Umbilical cord (tissue), 2 donors: ENCODE measurements around the gene SLC35A2. TPM values are rescaled to one million over a fixed set of nuclear protein-coding genes. Genes with fewer than 3 reads are reported as not detected.
A peak's percentile ranks its signal among the peaks of the same experiment; 100 is the strongest.

Experiments
- DNase-seq: peaks from one replicate; pipeline ENCODE4 v3.0.0-alpha.2; 2015; ENCODE audit warnings: low spot score
- total RNA-seq: library from RNA; depleted of rRNA; stranded (reverse); fragments of >200 nt; gene quantifications from one replicate; pipeline ENCODE4 v1.2.3, GENCODE V29; 2014; ENCODE audit warnings: low replicate concordance; ENCODE audit not compliant: insufficient read depth

The SLC35A2 gene
- total RNA-seq, 1 donor from 2014 or later = 13.7 TPM

DNA sequence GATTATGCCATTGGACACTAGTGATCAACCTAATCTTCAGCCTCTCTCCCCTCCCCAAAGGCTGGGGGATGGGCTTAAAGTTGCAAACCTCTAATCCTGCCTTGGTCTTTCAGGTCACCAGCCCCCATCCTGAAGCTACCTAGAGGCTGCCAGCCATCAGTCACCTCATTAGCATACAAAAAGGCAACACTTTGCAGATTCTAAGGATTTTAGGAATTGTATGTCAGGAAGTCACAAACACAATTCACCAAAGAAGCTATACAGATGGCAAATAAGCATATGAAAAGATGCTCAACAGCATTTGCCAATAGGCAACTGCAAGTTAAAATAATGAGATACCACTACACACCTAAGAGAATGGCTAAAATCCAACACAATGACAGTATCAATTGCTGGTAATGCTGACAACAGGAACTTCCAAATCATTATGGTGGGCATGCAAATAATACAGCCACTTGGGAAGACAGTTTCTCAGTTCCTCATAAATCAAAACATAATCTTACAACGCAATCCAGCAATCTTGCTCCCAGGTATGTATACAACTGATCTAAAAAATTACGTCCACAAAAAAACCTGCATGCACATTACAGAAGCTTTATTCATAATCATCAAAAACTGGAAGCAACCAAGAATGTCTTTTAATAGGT is 16.4 kb upstream of the SLC35A2 start:
- no peak for DNase-seq

- DNase-seq = no peak
Observed at GRCh38 chrX:48927123-48927522, 15.7 kb upstream of the SLC35A2 start.

- no peak for DNase-seq
Observed at GRCh38 chrX:48924270-48924669, 12.8 kb upstream of the SLC35A2 start.

GRCh38 chrX:48923771-48924170 is 12.3 kb upstream of the SLC35A2 start:
- no peak for DNase-seq

DNA sequence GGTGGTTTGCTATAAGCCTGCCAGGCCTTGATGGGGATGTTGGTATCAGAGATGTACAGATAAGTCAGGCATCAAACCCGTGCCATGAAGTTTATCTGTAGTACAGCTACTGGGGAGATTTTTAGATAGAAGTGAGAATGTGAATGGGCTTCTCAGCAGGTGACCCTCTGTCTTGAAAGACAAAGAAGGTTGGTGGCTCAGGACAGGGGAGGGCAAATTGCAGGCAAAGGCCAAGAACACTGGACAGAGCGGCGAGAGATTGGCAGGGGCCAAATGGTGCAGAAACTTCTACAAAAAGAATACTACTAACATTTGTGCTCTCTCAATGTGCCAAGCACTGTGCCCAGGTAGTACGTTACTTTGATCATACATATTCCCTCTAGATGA is 9.3 kb upstream of the SLC35A2 start:
- DNase-seq = no peak

- no peak for DNase-seq
Observed at GRCh38 chrX:48919947-48920717, 8.7 kb upstream of the SLC35A2 start.

- DNase-seq = no peak
Observed at GRCh38 chrX:48919360-48919841, 8.0 kb upstream of the SLC35A2 start.

DNA sequence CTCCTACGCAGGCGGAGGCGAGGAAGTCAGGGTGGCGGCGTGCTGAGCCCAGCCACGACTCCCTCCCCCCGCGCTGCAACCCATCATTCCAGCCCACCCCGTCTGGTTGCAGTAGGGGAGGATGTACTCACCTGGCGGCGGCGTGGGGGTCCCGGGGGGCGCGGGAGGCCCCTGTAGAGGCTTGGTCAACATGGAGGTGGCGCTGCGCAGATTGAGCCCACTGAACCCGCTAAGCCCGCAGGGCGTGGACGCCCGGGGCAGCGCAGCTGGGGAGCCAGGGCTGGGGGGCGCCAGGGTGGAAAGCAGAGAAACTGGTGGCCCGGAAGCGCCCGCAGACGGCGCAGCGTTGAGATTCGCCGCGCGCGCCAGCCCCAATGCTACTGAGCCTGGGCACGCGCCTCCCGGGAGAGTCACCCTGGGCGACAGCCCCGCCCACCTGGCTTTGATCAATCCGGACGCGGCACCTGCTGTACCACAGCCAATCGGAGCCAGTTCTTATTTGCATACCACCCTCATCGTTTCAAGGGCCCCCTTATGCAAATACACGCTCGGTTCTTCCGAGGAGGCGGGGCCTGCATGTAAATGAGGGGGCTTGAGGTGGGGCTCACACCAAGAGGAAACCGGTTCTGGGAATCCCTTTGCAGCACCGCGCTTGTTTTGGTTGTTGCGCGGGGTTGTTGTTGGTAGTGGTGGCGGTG is 7.3 kb upstream of the SLC35A2 start, which contains the start of gene PIM2:
PIM2 (minus strand) TSS at position 382 of the 698 bp plus-strand sequence; CDS start at position 192, 190 bp downstream.
- DNase-seq = peak; percentile 81

- no peak for DNase-seq
Observed at GRCh38 chrX:48918301-48918642, 6.8 kb upstream of the SLC35A2 start.

DNA sequence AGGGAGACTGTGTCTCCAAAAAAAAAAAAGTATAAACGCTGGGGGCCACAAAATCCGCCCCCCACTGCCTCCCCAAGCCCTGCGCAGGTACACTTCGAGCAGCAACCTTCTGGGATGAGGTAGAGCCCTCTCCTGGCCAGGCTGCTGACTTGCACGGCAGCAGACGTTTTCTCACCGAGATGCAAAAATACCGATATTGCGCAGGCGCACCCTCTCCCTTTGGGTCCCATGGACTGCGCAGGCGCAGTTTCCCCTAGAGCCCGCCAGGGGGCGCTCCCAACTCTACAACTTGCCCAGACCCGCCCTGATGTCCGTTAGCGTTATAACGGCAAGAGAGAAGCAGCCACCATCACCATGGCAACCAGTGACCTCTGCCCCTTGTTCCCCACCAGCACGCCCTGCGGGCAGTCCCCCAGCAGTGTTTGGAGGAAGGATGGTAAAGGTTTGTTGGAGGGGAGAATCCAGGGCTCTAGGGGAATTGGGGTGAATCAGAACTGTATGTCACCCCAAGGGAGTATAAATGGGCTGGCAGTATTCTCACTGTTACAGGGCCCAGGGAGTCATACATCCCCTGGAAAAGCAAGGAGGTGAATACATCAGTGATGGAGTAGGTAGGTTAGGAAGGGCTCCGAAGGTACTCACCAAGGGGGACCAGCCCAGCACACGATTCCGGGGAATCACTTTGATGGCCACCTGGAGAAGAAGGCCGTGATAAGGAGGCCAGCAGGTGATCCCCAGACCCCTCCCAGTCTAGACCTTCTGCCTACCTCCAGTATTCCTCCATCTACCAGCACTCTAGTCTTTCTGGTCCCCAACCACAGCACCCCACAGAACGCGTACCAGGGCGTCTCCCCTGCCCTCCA is 5.9 kb upstream of the SLC35A2 start:
- peak; percentile 92 for DNase-seq

- DNase-seq = no peak
Observed at GRCh38 chrX:48914593-48915493, 3.4 kb upstream of the SLC35A2 start.

GRCh38 chrX:48913605-48914366 is 2.3 kb upstream of the SLC35A2 start:
- DNase-seq = no peak

DNA sequence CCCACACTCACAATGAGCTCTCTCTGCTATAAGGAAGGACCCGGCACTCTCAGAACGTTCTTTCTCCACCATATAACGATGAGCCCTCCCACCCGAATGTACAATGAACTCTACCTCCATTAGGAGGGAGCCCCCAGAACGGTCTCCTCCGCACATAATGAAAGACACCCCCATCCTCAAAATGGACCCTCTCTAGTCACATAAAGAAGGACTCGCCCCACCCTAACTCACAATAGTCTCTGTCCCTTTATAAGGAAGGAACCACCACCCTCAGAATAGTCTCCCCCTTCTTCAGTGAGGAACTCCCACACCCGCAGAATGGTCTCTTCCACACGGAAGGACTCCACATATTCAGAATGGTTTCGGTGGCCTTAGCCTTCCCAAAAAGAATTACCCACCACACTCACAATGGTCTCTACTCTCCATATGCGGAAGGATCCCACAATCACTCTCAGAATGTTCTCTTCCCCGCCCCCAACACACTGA is 477 bp downstream of the SLC35A2 start:
- DNase-seq = no peak

DNA sequence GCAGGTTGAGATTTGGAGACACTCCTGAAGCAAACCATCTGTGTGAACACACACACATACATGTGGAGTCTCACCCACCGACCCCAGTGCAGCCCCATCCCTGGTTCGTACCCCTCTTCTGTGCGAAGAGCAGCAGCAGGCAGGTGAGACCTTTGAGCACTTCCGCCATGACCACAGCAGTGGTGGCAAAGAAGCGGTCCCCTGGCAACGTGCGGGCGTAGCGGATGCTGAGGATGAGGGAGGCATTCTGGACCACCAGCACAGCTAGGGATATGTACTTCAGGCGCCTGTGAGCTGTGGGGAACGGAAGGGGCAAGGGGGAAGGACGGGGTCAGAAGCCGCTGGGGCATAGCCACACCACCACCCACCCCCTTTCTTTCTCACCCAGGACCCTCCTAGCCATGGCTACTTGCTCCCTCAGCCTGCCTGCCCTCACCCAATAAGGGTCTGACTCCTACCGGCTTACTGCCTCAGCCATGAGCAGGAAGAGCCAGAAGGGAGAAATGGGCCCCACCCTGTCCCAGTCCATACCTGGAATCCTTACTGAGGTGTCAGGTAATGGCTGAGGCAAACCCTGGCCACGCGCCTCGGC is 1.6 kb downstream of the SLC35A2 start:
- no peak for DNase-seq

- no peak for DNase-seq
Observed at GRCh38 chrX:48908600-48908999, 2.8 kb downstream of the SLC35A2 start.

DNA sequence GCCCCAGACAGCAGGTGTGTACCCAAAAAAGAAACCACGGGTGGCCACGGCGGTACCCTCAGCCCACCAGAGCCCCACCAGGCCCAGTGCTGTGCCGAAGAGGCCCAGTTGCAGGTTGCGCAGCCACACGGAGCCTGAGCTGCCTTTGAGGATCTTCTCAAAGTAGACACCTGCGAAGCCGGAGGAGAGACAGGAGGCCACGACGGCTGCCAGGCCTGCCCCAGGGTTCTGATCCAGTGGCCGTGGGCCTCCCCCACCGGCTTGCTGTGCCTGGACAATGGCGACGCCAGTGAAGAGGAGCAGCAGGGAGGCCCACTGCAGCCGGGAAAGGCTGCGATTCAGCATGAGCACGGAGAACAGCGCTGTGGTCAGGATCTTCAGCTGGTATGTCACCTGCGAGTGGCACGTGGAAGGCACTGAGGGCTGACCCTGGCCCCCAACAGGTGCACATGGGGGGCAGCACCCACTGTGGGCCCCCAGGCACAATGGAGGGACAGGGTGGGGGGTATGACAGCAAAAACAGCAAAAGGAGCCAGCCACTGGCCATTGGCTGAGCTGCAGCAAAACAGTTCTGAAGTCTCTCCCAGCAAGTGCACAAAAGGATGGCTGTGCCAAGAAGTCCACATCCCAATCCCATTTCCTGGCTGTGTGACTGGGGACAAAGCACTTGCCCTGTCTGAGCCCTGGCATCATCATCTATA is 6.2 kb downstream of the SLC35A2 start:
- no peak for DNase-seq

DNA sequence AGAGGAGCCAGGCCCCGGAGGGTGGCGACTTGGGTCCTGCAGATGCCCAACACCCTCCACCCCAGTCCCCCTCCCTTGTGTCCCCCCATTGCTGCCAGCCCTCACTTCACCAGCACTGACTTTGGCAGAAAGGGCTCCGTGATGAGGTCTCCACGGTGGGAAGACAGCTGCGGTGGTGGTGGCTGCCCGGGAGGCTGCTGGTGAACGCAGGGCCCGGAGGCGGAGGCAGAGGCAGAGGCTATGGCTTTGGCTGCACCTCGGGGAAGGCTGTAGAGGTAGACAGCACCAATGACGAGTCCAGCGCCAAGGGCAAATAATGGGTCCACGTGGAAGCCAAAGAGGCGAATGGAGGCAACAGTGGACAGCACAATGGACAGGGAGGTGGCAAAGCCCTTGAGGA is 6.8 kb downstream of the SLC35A2 start:
- no peak for DNase-seq

DNA sequence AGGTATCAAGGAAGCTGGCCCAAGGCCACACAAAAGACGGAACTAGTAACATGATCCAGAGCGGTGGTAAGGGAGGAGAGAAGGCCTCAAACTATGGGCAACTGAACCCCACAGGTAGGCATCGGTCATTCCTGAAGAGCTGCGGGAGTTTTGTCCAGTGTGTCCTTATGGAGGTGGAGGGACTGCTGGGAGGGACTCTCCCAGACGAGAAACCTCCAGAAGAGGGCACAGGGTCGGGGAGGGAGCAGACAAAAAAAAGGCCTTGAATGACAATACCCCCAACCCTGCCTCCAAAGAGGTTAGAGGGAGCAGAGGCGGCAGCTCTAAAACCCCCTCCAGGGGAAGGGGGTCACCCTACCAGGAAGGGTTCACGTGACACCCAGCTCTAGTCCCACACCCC is 7.3 kb downstream of the SLC35A2 start:
- no peak for DNase-seq

DNA sequence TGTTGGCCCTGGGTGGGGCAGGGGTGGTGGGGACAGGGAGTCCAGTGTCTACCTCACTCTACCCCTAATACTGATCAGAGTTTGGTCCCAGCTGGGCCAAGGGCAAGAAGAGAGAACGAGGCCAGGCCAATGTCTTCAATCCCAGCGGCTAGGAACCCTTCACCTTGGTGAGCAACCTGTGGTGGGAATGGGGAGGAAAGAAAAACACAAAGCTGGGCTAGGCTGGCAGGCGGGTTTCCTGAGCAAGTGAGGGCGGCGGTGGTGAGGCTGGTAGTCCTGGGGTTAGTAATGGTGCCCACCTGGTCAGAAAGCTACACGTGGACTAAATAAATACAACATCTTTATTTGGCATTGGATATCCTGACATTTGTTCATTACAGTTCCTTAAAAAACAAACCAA is 8.2 kb downstream of the SLC35A2 start:
- DNase-seq = no peak
